ENCODE measurements around the gene KIFC3. TPM values are rescaled to one million over a fixed set of nuclear protein-coding genes. Genes with fewer than 3 reads are reported as not detected.

KIFC3 gene
- total RNA-seq, 1 donor from 2014 or later = 0.52 TPM

GRCh38 chr16:57727610-57728009 is 74.7 kb downstream of the KIFC3 start:
- no peaks in the 10 kb centered on the region for H3K36me3 Mint-ChIP-seq (ENCODE audit: low read depth)

DNA sequence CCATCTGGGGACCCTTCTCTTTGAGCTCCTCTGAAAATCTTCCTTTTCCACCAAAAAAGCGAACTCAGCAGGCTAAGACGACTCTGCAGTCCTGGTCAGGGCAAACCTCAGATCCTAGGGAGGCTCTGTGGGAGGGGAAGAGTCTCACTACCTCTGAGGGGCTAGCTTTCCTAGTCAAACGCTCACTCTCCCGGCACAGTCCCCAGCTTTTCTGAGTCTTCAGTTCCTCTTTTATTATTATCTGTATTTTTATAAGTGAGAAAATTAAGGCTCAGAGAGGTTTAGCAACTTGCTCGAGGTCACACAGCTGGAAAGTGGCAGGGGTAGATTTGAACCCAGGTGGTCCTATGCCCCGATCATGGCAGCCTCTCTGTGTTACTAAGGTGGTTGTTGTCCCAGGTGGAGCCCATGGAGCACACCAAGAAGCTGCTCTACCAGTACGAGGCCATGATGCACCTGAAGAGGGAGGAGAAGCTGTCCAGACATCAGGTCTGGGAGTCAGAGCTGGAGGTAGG is 75.8 kb downstream of the KIFC3 start:
- Mint-ChIP-seq H3K4me3 (ENCODE audit: low read depth) (no peak overlapping the region), H3K36me3 (ENCODE audit: low read depth) (no peaks in the 10 kb centered on the region), H3K27ac (no peak overlapping the region), H3K9me3 (no peaks in the 10 kb centered on the region), H3K4me1 (ENCODE audit: low read depth) (no peaks in the 10 kb centered on the region), H3K27me3 (ENCODE audit: low read depth) (peaks cover 2% of the 10 kb centered on the region)
- intact Hi-C loops (cut with micrococcal nuclease) = no loop called here
- no peak for DNase-seq (ENCODE audit: low spot score)

More at GRCh38 chr16:57727610-57728009, 74.7 kb downstream of the KIFC3 start:
- H3K27me3 Mint-ChIP-seq (ENCODE audit: low read depth) = peaks cover 2% of the 10 kb centered on the region
- H3K9me3 Mint-ChIP-seq = peaks cover 1% of the 10 kb centered on the region
- intact Hi-C loops (cut with micrococcal nuclease) = no loop called here
- H3K4me1 Mint-ChIP-seq (ENCODE audit: low read depth) = no peaks in the 10 kb centered on the region
- H3K4me3 Mint-ChIP-seq (ENCODE audit: low read depth) = no peak overlapping the region
- H3K27ac Mint-ChIP-seq = no peak overlapping the region
- DNase-seq (ENCODE audit: low spot score) = no peak

GRCh38 chr16:57725976-57726375 is 76.3 kb downstream of the KIFC3 start:
- H3K9me3 Mint-ChIP-seq = no peaks in the 10 kb centered on the region
- H3K36me3 Mint-ChIP-seq (ENCODE audit: low read depth) = no peaks in the 10 kb centered on the region
- H3K27me3 Mint-ChIP-seq (ENCODE audit: low read depth) = peaks cover 2% of the 10 kb centered on the region
- H3K4me1 Mint-ChIP-seq (ENCODE audit: low read depth) = no peaks in the 10 kb centered on the region
- no peak for DNase-seq (ENCODE audit: low spot score)
- intact Hi-C loops (cut with micrococcal nuclease) = no loop called here
- H3K4me3 Mint-ChIP-seq (ENCODE audit: low read depth) = no peak overlapping the region
- H3K27ac Mint-ChIP-seq = no peak overlapping the region

DNA sequence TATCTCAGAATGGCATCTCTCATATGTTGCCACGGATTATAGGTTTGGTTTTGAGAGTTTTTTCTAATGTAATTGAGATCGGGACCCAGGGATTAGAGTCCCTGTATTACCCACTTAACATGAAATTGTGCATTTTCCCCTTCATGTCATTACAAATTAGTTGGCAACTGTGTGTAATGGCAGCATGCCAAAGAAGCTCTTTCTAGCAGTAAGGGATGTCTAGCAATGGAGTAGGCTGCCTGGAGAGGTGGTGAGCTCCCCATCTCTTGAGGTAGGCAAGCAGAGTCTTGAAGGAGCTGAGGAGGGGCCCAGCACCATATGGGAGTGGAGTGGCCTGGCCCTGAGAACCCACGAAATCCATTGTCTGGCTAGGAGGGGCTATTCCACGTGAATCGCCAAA is 76.7 kb downstream of the KIFC3 start:
- intact Hi-C loops (cut with micrococcal nuclease) = no loop called here
- Mint-ChIP-seq H3K27me3 (ENCODE audit: low read depth) (peaks cover 2% of the 10 kb centered on the region), H3K27ac (no peak overlapping the region)

DNA sequence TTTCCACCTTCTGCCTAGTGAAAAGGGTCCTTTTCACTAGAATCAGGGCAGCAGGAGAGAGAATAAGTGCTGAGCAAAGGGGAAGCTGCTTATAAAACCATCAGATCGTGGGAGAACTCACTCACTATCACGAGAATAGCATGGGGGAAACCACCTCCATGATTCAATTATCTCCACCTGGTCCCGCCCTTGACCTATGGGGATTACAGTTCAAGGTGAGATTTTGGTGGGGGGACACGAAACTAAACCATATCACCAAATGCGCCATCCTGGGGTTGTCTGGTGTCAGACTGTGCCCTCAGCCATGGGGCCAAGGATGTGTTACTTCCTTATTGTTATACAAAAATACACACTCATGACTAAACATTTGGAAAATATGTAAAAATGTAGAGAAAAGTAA is 77.1 kb downstream of the KIFC3 start:
- Mint-ChIP-seq H3K4me1 (ENCODE audit: low read depth) (no peaks in the 10 kb centered on the region), H3K36me3 (ENCODE audit: low read depth) (no peaks in the 10 kb centered on the region), H3K4me3 (ENCODE audit: low read depth) (no peak overlapping the region), H3K27ac (no peak overlapping the region), H3K9me3 (no peaks in the 10 kb centered on the region), H3K27me3 (ENCODE audit: low read depth) (peaks cover 2% of the 10 kb centered on the region)
- intact Hi-C loops (cut with micrococcal nuclease) = no loop called here
- DNase-seq (ENCODE audit: low spot score) = no peak

More for the DNA sequence above, 76.7 kb downstream of the KIFC3 start:
- no peak for DNase-seq (ENCODE audit: low spot score)
- Mint-ChIP-seq H3K4me3 (ENCODE audit: low read depth) (no peak overlapping the region), H3K9me3 (no peaks in the 10 kb centered on the region), H3K4me1 (ENCODE audit: low read depth) (no peaks in the 10 kb centered on the region), H3K36me3 (ENCODE audit: low read depth) (no peaks in the 10 kb centered on the region)

GRCh38 chr16:57724531-57724930 is 77.8 kb downstream of the KIFC3 start:
- H3K27me3 Mint-ChIP-seq (ENCODE audit: low read depth) = peaks cover 2% of the 10 kb centered on the region
- no peaks in the 10 kb centered on the region for H3K36me3 Mint-ChIP-seq (ENCODE audit: low read depth)
- no peaks in the 10 kb centered on the region for H3K9me3 Mint-ChIP-seq
- DNase-seq (ENCODE audit: low spot score) = no peak
- no peak overlapping the region for H3K4me3 Mint-ChIP-seq (ENCODE audit: low read depth)
- no peaks in the 10 kb centered on the region for H3K4me1 Mint-ChIP-seq (ENCODE audit: low read depth)
- no peak overlapping the region for H3K27ac Mint-ChIP-seq
- intact Hi-C loops (cut with micrococcal nuclease) = loop anchor here (5.0 kb wide), 2 partner anchors 37 to 77 kb away; no protein-coding TSS in a partner anchor

GRCh38 chr16:57723170-57723569 is 79.1 kb downstream of the KIFC3 start:
- no peaks in the 10 kb centered on the region for H3K36me3 Mint-ChIP-seq (ENCODE audit: low read depth)
- no peak overlapping the region for H3K27ac Mint-ChIP-seq
- no peaks in the 10 kb centered on the region for H3K4me1 Mint-ChIP-seq (ENCODE audit: low read depth)
- no peaks in the 10 kb centered on the region for H3K9me3 Mint-ChIP-seq
- H3K27me3 Mint-ChIP-seq (ENCODE audit: low read depth) = peaks cover 2% of the 10 kb centered on the region
- no peak for DNase-seq (ENCODE audit: low spot score)
- intact Hi-C loops (cut with micrococcal nuclease) = loop anchor here (5.0 kb wide), 2 partner anchors 36 to 76 kb away; no protein-coding TSS in a partner anchor
- no peak overlapping the region for H3K4me3 Mint-ChIP-seq (ENCODE audit: low read depth)

DNA sequence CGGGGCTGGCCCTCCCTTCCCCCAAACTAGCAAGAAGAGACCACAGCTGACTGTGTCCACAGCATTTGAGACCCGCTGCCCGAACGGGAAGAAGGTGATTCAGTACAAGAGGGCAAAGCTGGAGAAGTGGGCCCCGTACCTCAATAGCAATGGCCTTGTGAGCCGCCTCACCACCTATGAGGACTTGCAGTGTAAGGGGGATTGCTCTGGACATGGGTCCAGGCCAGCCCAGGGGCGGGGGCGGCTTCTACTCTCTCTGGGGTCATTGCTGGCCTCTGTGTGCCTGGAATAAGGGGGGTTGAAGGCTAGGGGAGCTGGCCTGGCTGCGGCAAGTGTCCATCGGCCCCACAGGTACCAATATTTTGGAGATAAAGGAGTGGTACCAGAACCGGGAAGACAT is 79.6 kb downstream of the KIFC3 start:
- Mint-ChIP-seq H3K4me1 (ENCODE audit: low read depth) (no peaks in the 10 kb centered on the region), H3K27ac (no peak overlapping the region), H3K4me3 (ENCODE audit: low read depth) (no peak overlapping the region), H3K9me3 (no peaks in the 10 kb centered on the region), H3K27me3 (ENCODE audit: low read depth) (peaks cover 2% of the 10 kb centered on the region), H3K36me3 (ENCODE audit: low read depth) (no peaks in the 10 kb centered on the region)
- DNase-seq (ENCODE audit: low spot score) = no peak
- intact Hi-C loops (cut with micrococcal nuclease) = loop anchor here (5.0 kb wide), 2 partner anchors 35 to 75 kb away; no protein-coding TSS in a partner anchor

- Mint-ChIP-seq H3K4me1 (ENCODE audit: low read depth) (no peaks in the 10 kb centered on the region), H3K4me3 (ENCODE audit: low read depth) (no peak overlapping the region), H3K27ac (no peak overlapping the region), H3K27me3 (ENCODE audit: low read depth) (peaks cover 2% of the 10 kb centered on the region), H3K36me3 (ENCODE audit: low read depth) (no peaks in the 10 kb centered on the region), H3K9me3 (no peaks in the 10 kb centered on the region)
- no peak for DNase-seq (ENCODE audit: low spot score)
- intact Hi-C loops (cut with micrococcal nuclease) = loop anchor here (5.0 kb wide), 2 partner anchors 35 to 75 kb away; no protein-coding TSS in a partner anchor
Measured at GRCh38 chr16:57722210-57722499, 80.1 kb downstream of the KIFC3 start.

- peaks cover 2% of the 10 kb centered on the region for H3K27me3 Mint-ChIP-seq (ENCODE audit: low read depth)
- H3K9me3 Mint-ChIP-seq = no peaks in the 10 kb centered on the region
- no peak overlapping the region for H3K4me3 Mint-ChIP-seq (ENCODE audit: low read depth)
- DNase-seq (ENCODE audit: low spot score) = no peak
- intact Hi-C loops (cut with micrococcal nuclease) = loop anchor here (2.0 to 5.0 kb wide), 3 partner anchors 34 to 145 kb away; no protein-coding TSS in a partner anchor
- H3K36me3 Mint-ChIP-seq (ENCODE audit: low read depth) = no peaks in the 10 kb centered on the region
- H3K4me1 Mint-ChIP-seq (ENCODE audit: low read depth) = no peaks in the 10 kb centered on the region
- no peak overlapping the region for H3K27ac Mint-ChIP-seq
Measured at GRCh38 chr16:57721356-57722209, 80.7 kb downstream of the KIFC3 start.

- Mint-ChIP-seq H3K9me3 (no peaks in the 10 kb centered on the region), H3K36me3 (ENCODE audit: low read depth) (no peaks in the 10 kb centered on the region), H3K27ac (no peak overlapping the region), H3K4me1 (ENCODE audit: low read depth) (no peaks in the 10 kb centered on the region), H3K27me3 (ENCODE audit: low read depth) (peaks cover 2% of the 10 kb centered on the region), H3K4me3 (ENCODE audit: low read depth) (no peak overlapping the region)
- peak; percentile 33 for DNase-seq (ENCODE audit: low spot score)
- intact Hi-C loops (cut with micrococcal nuclease) = loop anchor here (2.0 to 5.0 kb wide), 3 partner anchors 33 to 143 kb away; no protein-coding TSS in a partner anchor
Measured at GRCh38 chr16:57720142-57720575, 82.1 kb downstream of the KIFC3 start.

DNA sequence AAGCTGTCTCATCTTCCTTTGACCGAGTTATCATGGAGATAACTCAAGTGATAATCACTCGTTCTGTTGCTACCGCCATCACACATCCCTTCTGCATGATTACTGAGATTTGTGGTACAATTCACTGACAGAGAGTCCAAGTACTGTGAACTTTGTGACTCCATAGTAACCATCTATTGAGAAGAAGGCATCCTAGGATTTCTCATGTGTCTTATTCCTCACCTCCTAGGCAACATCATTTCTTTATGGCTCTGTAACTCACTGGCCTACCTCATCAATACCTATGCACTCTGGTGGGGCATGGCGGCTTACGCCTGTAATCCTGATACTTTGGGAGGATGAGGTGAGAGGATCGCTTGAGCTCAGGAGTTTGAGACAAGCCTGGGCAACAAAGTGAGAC is 88.2 kb downstream of the KIFC3 start:
- H3K27ac Mint-ChIP-seq = no peak overlapping the region
- H3K4me1 Mint-ChIP-seq (ENCODE audit: low read depth) = peaks cover 2% of the 10 kb centered on the region
- H3K4me3 Mint-ChIP-seq (ENCODE audit: low read depth) = no peak overlapping the region
- H3K9me3 Mint-ChIP-seq = no peaks in the 10 kb centered on the region
- DNase-seq (ENCODE audit: low spot score) = no peak
- no peaks in the 10 kb centered on the region for H3K36me3 Mint-ChIP-seq (ENCODE audit: low read depth)
- intact Hi-C loops (cut with micrococcal nuclease) = no loop called here
- H3K27me3 Mint-ChIP-seq (ENCODE audit: low read depth) = peaks cover 23% of the 10 kb centered on the region

DNA sequence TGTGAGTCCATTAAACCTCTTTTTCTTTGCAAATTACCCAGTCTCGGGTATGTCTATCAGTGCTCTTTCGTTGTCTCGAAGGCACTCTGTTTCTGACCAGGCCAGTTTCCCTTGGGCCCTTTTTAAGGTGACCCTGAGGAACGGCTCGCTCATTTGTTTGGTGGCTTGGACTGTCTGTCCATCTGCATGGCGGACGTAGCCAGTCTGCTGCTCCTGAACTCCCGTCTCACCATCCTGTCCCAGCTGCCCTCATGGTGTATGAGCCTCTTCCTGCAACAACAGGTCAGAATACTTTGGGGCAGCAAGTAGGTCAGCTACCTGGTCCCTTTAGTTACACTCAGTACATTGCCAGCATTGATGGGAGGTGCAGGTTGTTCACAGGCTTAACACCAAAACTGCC is 88.7 kb downstream of the KIFC3 start:
- Mint-ChIP-seq H3K9me3 (no peaks in the 10 kb centered on the region), H3K27me3 (ENCODE audit: low read depth) (peaks cover 23% of the 10 kb centered on the region), H3K4me3 (ENCODE audit: low read depth) (no peak overlapping the region), H3K36me3 (ENCODE audit: low read depth) (no peaks in the 10 kb centered on the region), H3K27ac (no peak overlapping the region), H3K4me1 (ENCODE audit: low read depth) (peaks cover 2% of the 10 kb centered on the region)
- no peak for DNase-seq (ENCODE audit: low spot score)
- intact Hi-C loops (cut with micrococcal nuclease) = no loop called here
